Measurements from ENCODE around the gene INSM1.

DNA sequence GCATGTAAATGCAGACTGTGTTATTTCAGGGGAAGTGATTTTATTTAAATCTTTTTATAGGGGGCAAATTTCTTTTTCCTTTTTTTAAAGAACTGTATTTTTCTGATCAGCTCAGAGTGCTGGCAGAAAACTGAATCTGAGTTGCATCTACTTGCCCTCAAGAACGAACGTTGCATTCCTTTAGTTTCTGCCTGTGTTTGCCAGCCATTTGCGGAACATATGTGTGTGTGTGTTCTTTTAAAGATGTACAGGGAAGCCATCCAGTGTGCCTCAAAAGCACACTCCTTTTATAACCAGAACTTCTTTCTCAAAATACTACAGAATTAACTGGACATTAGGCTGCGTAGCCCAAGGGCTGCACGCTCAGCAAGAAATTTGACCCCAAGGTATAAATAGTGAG, 25.8 kb upstream of the INSM1 start:
- TF ChIP-seq TAF1 (IDR thresholded peaks at IDR 0.05; ENCODE audit: low read depth, low read length) (no peak), POLR2AphosphoS5 (IDR thresholded peaks at IDR 0.05; ENCODE audit: low read depth, low read length) (no peak), POU2F2 (IDR thresholded peaks at IDR 0.05; ENCODE audit: low read depth, low read length) (no peak), PAX5 (IDR thresholded peaks at IDR 0.05; ENCODE audit: insufficient read depth, low read length, severe bottlenecking) (no peak), POLR2A (IDR thresholded peaks at IDR 0.05; ENCODE audit: low read depth, low read length) (no peak)

Data from GM12891 (cell line).